GM19351 (cell line): ENCODE data around the gene INSIG2.

ENCODE experiments used
- ATAC-seq: cut with Tn5 transposase; IDR thresholded peaks from one replicate; pipeline ENCODE4 v1.9.1; 2021; ENCODE audit warnings: mild to moderate bottlenecking, moderate library complexity; ENCODE audit not compliant: unreplicated experiment

The INSIG2 gene

GRCh38 chr2:118124288-118124891 is 36.1 kb downstream of the INSIG2 start:
- ATAC-seq, result no peak

- ATAC-seq, result no peak
Measured at GRCh38 chr2:118127250-118127649, 39.0 kb downstream of the INSIG2 start.

GRCh38 chr2:118128826-118129225 is 40.6 kb downstream of the INSIG2 start:
- ATAC-seq, result no peak

GRCh38 chr2:118130385-118130784 is 42.1 kb downstream of the INSIG2 start:
- ATAC-seq, result no peak

- no peak for ATAC-seq
Measured at GRCh38 chr2:118131771-118132170, 43.5 kb downstream of the INSIG2 start.

- ATAC-seq, result no peak
Measured at GRCh38 chr2:118133916-118134315, 45.6 kb downstream of the INSIG2 start.

- no peak for ATAC-seq
Measured at GRCh38 chr2:118134650-118135049, 46.4 kb downstream of the INSIG2 start.

- ATAC-seq, result no peak
Measured at GRCh38 chr2:118145207-118145606, 56.9 kb downstream of the INSIG2 start.

GRCh38 chr2:118145806-118146205 is 57.5 kb downstream of the INSIG2 start:
- ATAC-seq, result no peak

GRCh38 chr2:118146315-118147283 is 58.3 kb downstream of the INSIG2 start:
- no peak for ATAC-seq

- peak; percentile 68 for ATAC-seq
Measured at GRCh38 chr2:118148133-118148532, 59.9 kb downstream of the INSIG2 start.

GRCh38 chr2:118148809-118149208 is 60.5 kb downstream of the INSIG2 start:
- no peak for ATAC-seq

GRCh38 chr2:118150294-118150693 is 62.0 kb downstream of the INSIG2 start:
- no peak for ATAC-seq

- peak; percentile 28 for ATAC-seq
Measured at GRCh38 chr2:118151831-118152230, 63.6 kb downstream of the INSIG2 start.

GRCh38 chr2:118153433-118153832 is 65.2 kb downstream of the INSIG2 start:
- no peak for ATAC-seq

GRCh38 chr2:118154176-118154575 is 65.9 kb downstream of the INSIG2 start:
- no peak for ATAC-seq
